Ascending aorta (tissue), 2 donors: ENCODE results near the gene IL5. TPM values are rescaled to one million over a fixed set of nuclear protein-coding genes. Genes with fewer than 3 reads are reported as not detected.

Source experiments
- DNase-seq, 2 donors: peaks; one replicate each; pipeline ENCODE4 v3.0.0-alpha.2; 2019; ENCODE audit warnings: low spot score in 2 of 2
- H3K27ac ChIP-seq, 2 donors: fragments of 200-600 bp; sonication (generic); one replicate each; pipeline ENCODE4 v1.5.1; 2016 to 2017; ENCODE audit warnings: mild to moderate bottlenecking in 1 of 2
- H3K27me3 ChIP-seq: fragments of 200-600 bp; sonication (generic); one replicate; pipeline ENCODE4 v1.5.1; 2017
- H3K36me3 ChIP-seq, 2 donors: fragments of 200-600 bp; sonication (generic); one replicate each; pipeline ENCODE4 v1.5.1; 2016
- H3K4me1 ChIP-seq, 2 donors: fragments of 200-600 bp; sonication (generic); one replicate each; pipeline ENCODE4 v1.5.1; 2016 to 2017; ENCODE audit warnings: mild to moderate bottlenecking in 1 of 2
- H3K4me3 ChIP-seq, 2 donors: fragments of 200-600 bp; sonication (generic); one replicate each; pipeline ENCODE4 v1.5.1; 2016 to 2017; ENCODE audit warnings: mild to moderate bottlenecking in 1 of 2
- H3K9me3 ChIP-seq, 2 donors: fragments of 200-600 bp; sonication (generic); one replicate each; pipeline ENCODE4 v1.5.1; 2016
- CTCF ChIP-seq, 3 experiments: fragments of 200-600 bp in 2 of 3; fragments of 450-650 bp in 1 of 3; sonication (generic) in 2 of 3; IDR thresholded peaks; one replicate each; pipeline ENCODE4 v1.5.1; 2016 to 2019; ENCODE audit warnings: antibody characterized with exemption in 3 of 3, mild to moderate bottlenecking in 1 of 3, moderate library complexity in 1 of 3
- intact Hi-C: fragments of 100-400 bp; cut with DNase I; formaldehyde crosslinking; loops from one replicate; pipeline ENCODE4 v1.15.1; 2023
- total RNA-seq: library from RNA; depleted of rRNA; stranded (reverse); fragments of >200 nt; gene quantifications from one replicate; pipeline ENCODE4 v1.1.0, GENCODE V29; 2016

IL5 gene
- total RNA-seq, 1 donor from 2014 or later = not detected

GRCh38 chr5:132496191-132496630, 47.1 kb downstream of the IL5 start:
- Histone ChIP-seq H3K27ac (peak overlapping the region; percentile 92 to 97), H3K4me1 (peaks cover 17 to 27% of the 10 kb centered on the region in 2 donors), H3K36me3 (no peaks in the 10 kb centered on the region), H3K4me3 (peak overlapping the region; percentile 57 to 88), H3K27me3 (no peaks in the 10 kb centered on the region), H3K9me3 (no peaks in the 10 kb centered on the region)
- DNase-seq = peak; percentile 59 to 90
- TF ChIP-seq CTCF (IDR thresholded peaks at IDR 0.05) = no peak
- intact Hi-C loops = loop anchor here (2.0 to 10.0 kb wide), 7 partner anchors 61 to 549 kb away; partner anchors contain the start of genes P4HA2, RAD50 and SLC22A4

- TF ChIP-seq CTCF (IDR thresholded peaks at IDR 0.05) = no peak
- Histone ChIP-seq H3K36me3 (no peaks in the 10 kb centered on the region), H3K4me3 (peak overlapping the region; percentile 57 to 88), H3K27me3 (no peaks in the 10 kb centered on the region), H3K27ac (peak overlapping the region; percentile 92 to 97), H3K4me1 (peaks cover 17 to 30% of the 10 kb centered on the region in 2 donors), H3K9me3 (no peaks in the 10 kb centered on the region)
- DNase-seq = peak in 1 of 2 donors; percentile 92
- intact Hi-C loops = loop anchor here (2.0 to 10.0 kb wide), 7 partner anchors 62 to 549 kb away; partner anchors contain the start of genes P4HA2, RAD50 and SLC22A4
Observed at GRCh38 chr5:132495667-132496190, 47.6 kb downstream of the IL5 start.

DNA sequence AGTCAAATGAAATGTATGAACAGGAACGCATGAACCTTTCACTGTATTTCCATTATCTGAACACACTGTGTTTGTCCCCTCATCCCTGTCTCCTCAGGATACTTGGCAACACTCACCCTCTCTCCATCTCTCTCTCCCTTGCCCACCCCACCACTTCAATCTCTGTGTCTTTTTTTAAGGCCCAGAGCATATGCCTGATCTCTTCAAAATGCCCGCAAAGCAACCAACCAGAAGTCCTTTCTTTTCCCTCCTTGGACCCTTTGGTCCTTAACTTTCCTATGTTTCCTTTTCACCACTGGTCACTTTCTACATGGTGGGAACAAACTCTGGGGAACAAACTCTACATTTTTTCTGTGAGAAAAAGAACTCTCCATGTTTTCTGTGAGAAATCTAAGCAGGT, 49.5 kb downstream of the IL5 start:
- DNase-seq = no peak
- H3K27me3 ChIP-seq = no peaks in the 10 kb centered on the region
- H3K9me3 ChIP-seq = no peaks in the 10 kb centered on the region
- H3K4me1 ChIP-seq = peaks cover 20 to 41% of the 10 kb centered on the region in 2 donors
- intact Hi-C loops = loop anchor here (10.0 kb wide), 2 partner anchors 269 to 551 kb away; partner anchors contain the start of gene P4HA2
- H3K4me3 ChIP-seq = no peak overlapping the region
- H3K36me3 ChIP-seq = no peaks in the 10 kb centered on the region
- TF ChIP-seq CTCF (IDR thresholded peaks at IDR 0.05) = no peak
- peak overlapping the region in 1 of 2 donors; percentile 97 for H3K27ac ChIP-seq

GRCh38 chr5:132493241-132493640, 50.1 kb downstream of the IL5 start:
- TF ChIP-seq CTCF (IDR thresholded peaks at IDR 0.05) = no peak
- intact Hi-C loops = loop anchor here (10.0 kb wide), 2 partner anchors 268 to 552 kb away; partner anchors contain the start of gene P4HA2
- H3K4me3 ChIP-seq = no peak overlapping the region
- H3K36me3 ChIP-seq = no peaks in the 10 kb centered on the region
- H3K4me1 ChIP-seq = peaks cover 20 to 40% of the 10 kb centered on the region in 2 donors
- no peaks in the 10 kb centered on the region for H3K9me3 ChIP-seq
- peak in 1 of 2 donors; percentile 44 for DNase-seq
- H3K27me3 ChIP-seq = no peaks in the 10 kb centered on the region
- peak overlapping the region in 1 of 2 donors; percentile 4 for H3K27ac ChIP-seq

- H3K4me1 ChIP-seq = peaks cover 15 to 36% of the 10 kb centered on the region in 2 donors
- H3K27me3 ChIP-seq = no peaks in the 10 kb centered on the region
- TF ChIP-seq CTCF (IDR thresholded peaks at IDR 0.05) = no peak
- H3K36me3 ChIP-seq = peaks cover 3 to 6% of the 10 kb centered on the region in 2 donors
- intact Hi-C loops = loop anchor here (10.0 kb wide), 2 partner anchors 268 to 552 kb away; partner anchors contain the start of gene P4HA2
- H3K9me3 ChIP-seq = no peaks in the 10 kb centered on the region
- H3K4me3 ChIP-seq = no peak overlapping the region
- DNase-seq = no peak
- H3K27ac ChIP-seq = peak overlapping the region in 1 of 2 donors; percentile 95
Observed at GRCh38 chr5:132492386-132493125, 50.8 kb downstream of the IL5 start.

Other genes starting within 250 kb of the IL5 start
- gene SLC22A4, start 249.1 kb downstream of the IL5 start, total RNA-seq = 18.1 TPM
- 11.9 TPM for gene SLC22A5, start 173.8 kb downstream of the IL5 start, total RNA-seq
- 57.7 TPM for gene IRF1, start 52.7 kb downstream of the IL5 start, total RNA-seq
- gene RAD50, start 13.5 kb upstream of the IL5 start, total RNA-seq = 29.4 TPM
- not detected for gene IL13, start 114.7 kb upstream of the IL5 start, total RNA-seq
- gene IL4, start 130.5 kb upstream of the IL5 start, total RNA-seq = not detected
- gene KIF3A, start 194.0 kb upstream of the IL5 start, total RNA-seq = 4.4 TPM
- gene CCNI2, start 203.9 kb upstream of the IL5 start, total RNA-seq = not detected
- 113 TPM for gene SEPTIN8, start 233.7 kb upstream of the IL5 start, total RNA-seq